Neural cell (in vitro differentiated cells): ENCODE measurements around the gene NANP. TPM values are rescaled to one million over a fixed set of nuclear protein-coding genes. Genes with fewer than 3 reads are reported as not detected.

Experiments
- H2AFZ ChIP-seq: fragments of 200-600, 300-800 bp; sonication (generic), shearing (Covaris generic); 2 replicates; pipeline ENCODE4 v1.6.0; 2014; ENCODE audit warnings: low read depth, mild to moderate bottlenecking, antibody characterized with exemption, low read length, moderate library complexity
- H3F3A ChIP-seq: fragments of 200-600 bp; shearing (Covaris generic); 2 replicates; pipeline ENCODE4 v1.6.1; 2016; ENCODE audit warnings: mild to moderate bottlenecking, moderate library complexity, mixed read lengths, antibody characterized with exemption, low read length; ENCODE audit not compliant: insufficient read depth, poor library complexity, severe bottlenecking
- H3K27ac ChIP-seq: fragments of 200-600, 300-800 bp; sonication (generic), shearing (Covaris generic); 2 replicates; pipeline ENCODE4 v1.5.1; 2014; ENCODE audit warnings: mild to moderate bottlenecking, low read length, moderate library complexity
- H3K27me3 ChIP-seq: fragments of 300-800, 200-600 bp; sonication (generic), shearing (Covaris generic); 2 replicates; pipeline ENCODE4 v1.6.0; 2014; ENCODE audit warnings: mild to moderate bottlenecking, low read depth, low read length, moderate library complexity; ENCODE audit not compliant: insufficient read depth
- H3K36me3 ChIP-seq: fragments of 300-800, 200-600 bp; sonication (generic), shearing (Covaris generic); 2 replicates; pipeline ENCODE4 v1.5.1; 2014; ENCODE audit warnings: mild to moderate bottlenecking, antibody characterized with exemption, low read length, moderate library complexity; ENCODE audit not compliant: insufficient read depth
- H3K4me2 ChIP-seq: fragments of 300-800, 200-600 bp; sonication (generic), shearing (Covaris generic); 2 replicates; pipeline ENCODE4 v1.6.0; 2014; ENCODE audit warnings: mild to moderate bottlenecking, low read length
- H3K4me3 ChIP-seq: fragments of 300-800, 200-600 bp; sonication (generic), shearing (Covaris generic); 2 replicates; pipeline ENCODE4 v1.5.1; 2014; ENCODE audit warnings: mild to moderate bottlenecking, low read length, moderate library complexity
- H3K79me2 ChIP-seq: fragments of 200-600 bp; shearing (Covaris generic); replicated peaks from 2 replicates; pipeline ENCODE4 v1.6.0; 2014; ENCODE audit warnings: mild to moderate bottlenecking, low read length, moderate library complexity; ENCODE audit not compliant: insufficient read depth
- H3K9ac ChIP-seq: fragments of 300-800, 200-600 bp; sonication (generic), shearing (Covaris generic); 2 replicates; pipeline ENCODE4 v1.6.1; 2016; ENCODE audit warnings: mild to moderate bottlenecking, low read length, mixed read lengths
- H3K9me2 ChIP-seq: fragments of 200-600 bp; shearing (Covaris generic); 2 replicates; pipeline ENCODE4 v1.6.1; 2016; ENCODE audit warnings: mild to moderate bottlenecking, low read length, mixed read lengths; ENCODE audit not compliant: insufficient read depth
- H3K9me3 ChIP-seq: fragments of 200-600, 300-800 bp; sonication (generic), shearing (Covaris generic); 2 replicates; pipeline ENCODE4 v1.6.1; 2016; ENCODE audit warnings: mild to moderate bottlenecking, mixed run types, low read length, moderate library complexity, mixed read lengths
- H4K20me1 ChIP-seq: fragments of 200-600 bp; shearing (Covaris generic); 2 replicates; pipeline ENCODE4 v1.6.1; 2016; ENCODE audit warnings: mild to moderate bottlenecking, mixed run types; ENCODE audit not compliant: insufficient read depth
- EP300 ChIP-seq: fragments of 450-650 bp; conservative IDR thresholded peaks from 2 replicates; pipeline ENCODE4 v1.6.1; 2014; ENCODE audit warnings: antibody characterized with exemption, mild to moderate bottlenecking, moderate library complexity; ENCODE audit not compliant: poor library complexity, severe bottlenecking
- EZH2 ChIP-seq: fragments of 200-600, 300-800 bp; shearing (Covaris generic), sonication (generic); IDR thresholded peaks from 2 replicates; pipeline ENCODE4 v1.6.1; 2014; ENCODE audit warnings: antibody characterized with exemption, low read length, borderline replicate concordance, mild to moderate bottlenecking; ENCODE audit not compliant: insufficient read depth, poor library complexity, severe bottlenecking
- MXI1 ChIP-seq: fragments of 450-650 bp; conservative IDR thresholded peaks from 2 replicates; pipeline ENCODE4 v1.6.1; 2014; ENCODE audit warnings: antibody characterized with exemption, mild to moderate bottlenecking; ENCODE audit not compliant: poor library complexity, severe bottlenecking
- POLR2AphosphoS5 ChIP-seq: IDR thresholded peaks from 2 replicates; pipeline ENCODE4 v1.6.1; 2012
- RAD21 ChIP-seq: fragments of 450-650 bp; conservative IDR thresholded peaks from 2 replicates; pipeline ENCODE4 v1.6.1; 2014; ENCODE audit warnings: antibody characterized with exemption, mild to moderate bottlenecking, moderate library complexity
- SMC3 ChIP-seq: fragments of 450-650 bp; conservative IDR thresholded peaks from 2 replicates; pipeline ENCODE4 v1.6.1; 2014; ENCODE audit warnings: antibody characterized with exemption, mild to moderate bottlenecking, moderate library complexity; ENCODE audit not compliant: poor library complexity
- TAF1 ChIP-seq: IDR thresholded peaks from 2 replicates; pipeline ENCODE4 v1.6.1; 2012; ENCODE audit warnings: low read depth
- polyA plus RNA-seq: library from polyadenylated mRNA; depleted of rRNA; stranded (reverse); fragments of >200 nt; gene quantifications from 2 replicates; pipeline ENCODE4 v1.2.3, GENCODE V29; 2014
- small RNA-seq, 3 experiments: library from RNA; depleted of rRNA; stranded (forward); fragments of <200 nt; gene quantifications; one replicate each; pipeline ENCODE3, GENCODE V24; 2012
- TF ChIP-seq, protein P1 (sequence below): IDR thresholded peaks from 2 replicates; pipeline ENCODE4 v1.6.1; 2012; ENCODE audit warnings: borderline replicate concordance
- TF ChIP-seq, protein P2 (sequence below): fragments of 450-650 bp; IDR thresholded peaks from 2 replicates; pipeline ENCODE4 v1.5.1; 2014; ENCODE audit warnings: antibody characterized with exemption, mild to moderate bottlenecking, moderate library complexity; ENCODE audit not compliant: poor library complexity, severe bottlenecking

NANP gene
- polyA plus RNA-seq, 1 donor from 2014 or later = 4.1 TPM

DNA sequence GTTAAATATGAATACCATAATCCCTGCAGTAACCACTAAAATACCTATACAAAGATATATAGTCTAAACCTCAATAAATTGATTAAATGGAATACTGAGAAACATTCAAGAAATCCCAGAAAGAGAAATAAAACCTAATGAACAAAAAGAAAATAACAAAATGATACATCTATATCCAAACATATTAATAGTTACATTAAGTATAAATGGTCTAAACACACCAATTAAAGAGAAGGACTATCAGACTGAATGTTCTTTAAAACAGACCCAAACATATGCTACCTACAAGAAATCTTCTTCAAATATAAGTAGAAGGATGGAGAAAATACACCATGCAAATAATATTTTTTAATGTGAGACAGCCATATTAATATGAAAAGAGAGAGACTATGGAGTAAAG is 60.5 kb downstream of the NANP start:
- H3K36me3 ChIP-seq = no peaks in the 10 kb centered on the region
- H4K20me1 ChIP-seq = no peaks in the 10 kb centered on the region
- H3F3A ChIP-seq = no peaks in the 10 kb centered on the region
- no peak overlapping the region for H3K9ac ChIP-seq
- no peak overlapping the region for H3K4me2 ChIP-seq
- peaks cover 44% of the 10 kb centered on the region for H3K79me2 ChIP-seq
- no peaks in the 10 kb centered on the region for H3K27me3 ChIP-seq
- H3K4me3 ChIP-seq = no peak overlapping the region
- no peak overlapping the region for H3K27ac ChIP-seq
- H3K9me3 ChIP-seq = peaks cover 5% of the 10 kb centered on the region
- H3K9me2 ChIP-seq = no peaks in the 10 kb centered on the region
- H2AFZ ChIP-seq = no peak overlapping the region
- no peak for TF ChIP-seq RAD21
- TF ChIP-seq, protein P1, sequence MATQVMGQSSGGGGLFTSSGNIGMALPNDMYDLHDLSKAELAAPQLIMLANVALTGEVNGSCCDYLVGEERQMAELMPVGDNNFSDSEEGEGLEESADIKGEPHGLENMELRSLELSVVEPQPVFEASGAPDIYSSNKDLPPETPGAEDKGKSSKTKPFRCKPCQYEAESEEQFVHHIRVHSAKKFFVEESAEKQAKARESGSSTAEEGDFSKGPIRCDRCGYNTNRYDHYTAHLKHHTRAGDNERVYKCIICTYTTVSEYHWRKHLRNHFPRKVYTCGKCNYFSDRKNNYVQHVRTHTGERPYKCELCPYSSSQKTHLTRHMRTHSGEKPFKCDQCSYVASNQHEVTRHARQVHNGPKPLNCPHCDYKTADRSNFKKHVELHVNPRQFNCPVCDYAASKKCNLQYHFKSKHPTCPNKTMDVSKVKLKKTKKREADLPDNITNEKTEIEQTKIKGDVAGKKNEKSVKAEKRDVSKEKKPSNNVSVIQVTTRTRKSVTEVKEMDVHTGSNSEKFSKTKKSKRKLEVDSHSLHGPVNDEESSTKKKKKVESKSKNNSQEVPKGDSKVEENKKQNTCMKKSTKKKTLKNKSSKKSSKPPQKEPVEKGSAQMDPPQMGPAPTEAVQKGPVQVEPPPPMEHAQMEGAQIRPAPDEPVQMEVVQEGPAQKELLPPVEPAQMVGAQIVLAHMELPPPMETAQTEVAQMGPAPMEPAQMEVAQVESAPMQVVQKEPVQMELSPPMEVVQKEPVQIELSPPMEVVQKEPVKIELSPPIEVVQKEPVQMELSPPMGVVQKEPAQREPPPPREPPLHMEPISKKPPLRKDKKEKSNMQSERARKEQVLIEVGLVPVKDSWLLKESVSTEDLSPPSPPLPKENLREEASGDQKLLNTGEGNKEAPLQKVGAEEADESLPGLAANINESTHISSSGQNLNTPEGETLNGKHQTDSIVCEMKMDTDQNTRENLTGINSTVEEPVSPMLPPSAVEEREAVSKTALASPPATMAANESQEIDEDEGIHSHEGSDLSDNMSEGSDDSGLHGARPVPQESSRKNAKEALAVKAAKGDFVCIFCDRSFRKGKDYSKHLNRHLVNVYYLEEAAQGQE = no peak
- TF ChIP-seq EP300 = no peak
- no peak for TF ChIP-seq SMC3
- TF ChIP-seq EZH2 = no peak
- TF ChIP-seq, protein P2, sequence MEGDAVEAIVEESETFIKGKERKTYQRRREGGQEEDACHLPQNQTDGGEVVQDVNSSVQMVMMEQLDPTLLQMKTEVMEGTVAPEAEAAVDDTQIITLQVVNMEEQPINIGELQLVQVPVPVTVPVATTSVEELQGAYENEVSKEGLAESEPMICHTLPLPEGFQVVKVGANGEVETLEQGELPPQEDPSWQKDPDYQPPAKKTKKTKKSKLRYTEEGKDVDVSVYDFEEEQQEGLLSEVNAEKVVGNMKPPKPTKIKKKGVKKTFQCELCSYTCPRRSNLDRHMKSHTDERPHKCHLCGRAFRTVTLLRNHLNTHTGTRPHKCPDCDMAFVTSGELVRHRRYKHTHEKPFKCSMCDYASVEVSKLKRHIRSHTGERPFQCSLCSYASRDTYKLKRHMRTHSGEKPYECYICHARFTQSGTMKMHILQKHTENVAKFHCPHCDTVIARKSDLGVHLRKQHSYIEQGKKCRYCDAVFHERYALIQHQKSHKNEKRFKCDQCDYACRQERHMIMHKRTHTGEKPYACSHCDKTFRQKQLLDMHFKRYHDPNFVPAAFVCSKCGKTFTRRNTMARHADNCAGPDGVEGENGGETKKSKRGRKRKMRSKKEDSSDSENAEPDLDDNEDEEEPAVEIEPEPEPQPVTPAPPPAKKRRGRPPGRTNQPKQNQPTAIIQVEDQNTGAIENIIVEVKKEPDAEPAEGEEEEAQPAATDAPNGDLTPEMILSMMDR = no peak
- no peak for TF ChIP-seq MXI1
- TF ChIP-seq TAF1 = no peak
- no peak for TF ChIP-seq POLR2AphosphoS5

Small RNA genes lying within 50 kb of the gene (small RNA-seq; reads per million reads assigned to genes)
- gene RN7SL594P = 0 reads per million in 3 experiments
- gene RNU6ATAC17P = 0 reads per million in 3 experiments

Other genes starting within 250 kb of the NANP start
- 32.3 and 48.4 TPM in 2 replicates for gene ABHD12, start 233.2 kb downstream of the NANP start, polyA plus RNA-seq
- 3.8 and 4.5 TPM in 2 replicates for gene GINS1, start 216.3 kb downstream of the NANP start, polyA plus RNA-seq
- 49.6 and 56.2 TPM in 2 replicates for gene NINL, start 38.5 kb downstream of the NANP start, polyA plus RNA-seq
- gene ZNF337, start 72.8 kb upstream of the NANP start, polyA plus RNA-seq = 61.2 and 63.1 TPM in 2 replicates